NCI-H2029 (cell line): ENCODE results near the gene PTDSS2.
"Not testable (repeated sequence)": the region's sequence is repeated elsewhere in the genome, so short reads cannot be mapped to it uniquely, and the experiment has no call there.

Experiments used
- DNase-seq: peaks from one replicate; lab custom pipeline; 2025; lab: John Stamatoyannopoulos, UW

The PTDSS2 gene

DNA sequence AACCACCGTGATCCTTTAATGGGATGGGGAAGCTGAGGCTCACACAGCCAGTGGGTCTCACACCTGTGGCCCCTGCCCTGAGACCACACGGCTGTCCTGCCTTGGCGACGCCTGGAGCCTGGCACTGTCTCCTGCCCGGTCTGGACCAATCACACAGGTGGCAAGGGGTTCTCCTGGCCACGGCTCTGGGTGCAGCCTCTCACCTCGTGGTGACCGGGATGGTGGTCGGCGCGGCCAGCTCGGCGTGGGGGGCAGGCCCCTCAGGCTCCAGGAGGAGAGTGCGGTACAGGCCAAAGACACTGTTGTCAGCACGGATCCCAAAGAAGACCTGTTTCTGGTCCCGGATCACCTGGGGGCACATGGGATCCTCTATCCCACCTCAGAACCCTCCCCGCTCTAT lies 17.0 kb upstream of the PTDSS2 start:
- DNase-seq: no peak

- DNase-seq: no peak
These were observed 16.4 kb upstream of the PTDSS2 start for GRCh38 chr11:433641-434040.

DNA sequence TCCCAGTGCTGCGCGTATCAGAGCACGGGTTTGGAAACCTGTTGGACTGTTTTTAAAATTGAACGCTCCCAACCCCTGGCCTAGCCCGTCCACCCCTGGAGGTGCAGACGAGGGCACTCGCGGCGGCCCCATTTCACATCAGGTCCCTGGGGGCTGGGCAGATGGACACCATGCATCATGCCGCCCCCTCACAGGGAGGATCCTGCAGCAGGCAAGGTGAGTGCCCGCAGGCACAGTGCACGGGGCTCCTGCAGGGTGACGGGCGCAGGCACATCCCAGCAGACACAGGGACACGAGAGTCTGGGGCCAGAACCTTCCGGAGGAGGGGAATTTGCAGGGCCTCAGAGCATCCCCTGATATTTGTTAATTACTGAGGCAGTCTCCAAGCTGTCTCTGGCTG lies 15.6 kb upstream of the PTDSS2 start:
- no peak for DNase-seq

GRCh38 chr11:434999-435740 lies 14.9 kb upstream of the PTDSS2 start:
- not testable (repeated sequence) for DNase-seq

- no peak for DNase-seq
These were observed 12.7 kb upstream of the PTDSS2 start for GRCh38 chr11:437228-437870.

DNA sequence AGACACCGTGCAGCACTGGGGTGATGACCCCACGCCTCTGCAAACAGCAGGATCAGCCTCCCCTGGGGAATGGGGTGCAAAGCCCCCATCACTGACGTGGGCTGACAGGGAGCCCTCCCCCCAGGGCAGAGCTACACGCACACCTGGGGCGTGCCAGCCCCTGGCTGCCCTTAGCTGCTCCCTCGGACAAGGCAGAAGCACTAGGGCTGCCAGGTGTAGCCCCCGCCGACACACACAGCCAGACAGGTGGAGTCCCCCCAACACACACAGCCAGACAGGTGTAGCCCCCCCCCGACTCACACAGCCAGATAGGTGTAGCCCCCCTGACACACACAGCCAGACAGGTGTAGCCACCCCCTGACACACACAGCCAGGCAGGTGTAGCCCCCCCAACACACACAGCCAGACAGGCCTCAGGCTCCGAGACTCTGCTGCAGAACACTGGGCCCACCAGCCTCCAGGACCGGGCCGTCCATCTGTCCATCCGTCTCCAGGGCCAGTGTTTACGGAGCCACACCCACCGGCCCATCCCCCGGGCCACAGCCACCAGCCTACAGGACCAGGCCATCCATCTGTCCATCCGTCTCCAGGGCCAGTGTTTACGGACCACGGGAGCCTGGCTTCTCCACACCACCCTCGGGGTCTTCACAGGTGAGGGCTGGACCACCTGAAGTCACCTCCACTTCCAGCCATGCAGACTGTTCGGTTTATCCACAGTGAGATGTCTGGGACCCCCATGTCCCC lies 11.8 kb upstream of the PTDSS2 start:
- no peak for DNase-seq

- DNase-seq: no peak
These were observed 10.6 kb upstream of the PTDSS2 start for GRCh38 chr11:439315-440064.

GRCh38 chr11:440065-441042 lies 9.7 kb upstream of the PTDSS2 start:
- DNase-seq: no peak

DNA sequence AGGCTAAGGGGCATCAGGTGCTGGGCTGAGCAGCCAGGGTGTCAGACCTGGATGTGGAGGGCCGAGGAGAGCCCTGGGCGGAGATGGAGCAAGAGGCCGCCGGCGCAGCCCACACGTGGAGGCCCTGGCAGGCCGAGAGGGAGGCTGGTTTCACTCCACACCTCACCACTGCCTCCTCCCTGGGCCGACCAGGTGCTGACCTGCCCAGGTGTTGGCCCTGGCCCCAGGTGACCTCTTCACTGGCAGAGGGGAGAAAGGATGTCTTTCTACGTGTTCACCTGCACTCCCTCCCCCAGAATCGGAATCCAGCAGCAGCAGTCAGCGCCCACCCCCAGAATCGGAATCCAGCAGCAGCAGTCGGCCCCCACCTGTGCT lies 9.0 kb upstream of the PTDSS2 start:
- no peak for DNase-seq

GRCh38 chr11:441418-442274 lies 8.4 kb upstream of the PTDSS2 start, which contains the start of gene ANO9:
Gene ANO9, minus strand, starts transcription at chr11:442011. Its CDS starts 85 bp downstream, at chr11:441926.
- peak; percentile 63 for DNase-seq

GRCh38 chr11:442611-443081 lies 7.4 kb upstream of the PTDSS2 start:
- no peak for DNase-seq

DNA sequence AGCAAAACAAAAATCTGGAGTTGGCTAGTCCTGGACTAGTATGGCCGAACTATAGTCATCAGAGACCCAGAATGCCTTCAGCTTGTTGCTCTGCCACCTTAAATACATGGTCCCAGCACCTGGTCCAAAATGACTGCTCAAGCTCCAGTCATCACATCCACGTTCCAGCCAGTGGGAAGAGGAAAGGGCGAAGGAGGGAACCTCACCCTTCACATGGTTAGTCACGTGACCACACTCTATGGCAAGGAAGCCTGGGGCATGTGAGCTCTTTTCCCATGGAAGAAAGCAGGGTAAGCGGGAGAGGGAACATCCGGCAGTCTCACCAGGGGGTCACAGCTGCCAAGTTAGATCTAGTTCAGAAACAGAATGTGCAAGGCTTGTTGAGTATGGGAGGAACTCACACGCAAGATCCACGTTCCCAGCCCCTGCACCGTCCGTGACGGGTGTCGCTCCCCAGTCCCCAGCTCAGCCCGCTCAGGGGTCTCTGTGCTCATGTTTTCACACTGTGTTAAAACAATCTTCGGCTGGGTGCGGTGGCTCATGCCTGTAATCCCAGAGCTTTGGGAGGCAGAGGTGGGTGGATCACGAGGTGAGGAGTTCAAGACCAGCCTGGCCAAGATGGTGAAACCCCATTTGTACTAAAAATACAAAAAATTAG lies 6.4 kb upstream of the PTDSS2 start:
- DNase-seq: peak; percentile 45

GRCh38 chr11:444396-445144 lies 5.5 kb upstream of the PTDSS2 start:
- DNase-seq: peak; percentile 81

GRCh38 chr11:445765-446588 lies 4.1 kb upstream of the PTDSS2 start:
- DNase-seq: no peak

DNA sequence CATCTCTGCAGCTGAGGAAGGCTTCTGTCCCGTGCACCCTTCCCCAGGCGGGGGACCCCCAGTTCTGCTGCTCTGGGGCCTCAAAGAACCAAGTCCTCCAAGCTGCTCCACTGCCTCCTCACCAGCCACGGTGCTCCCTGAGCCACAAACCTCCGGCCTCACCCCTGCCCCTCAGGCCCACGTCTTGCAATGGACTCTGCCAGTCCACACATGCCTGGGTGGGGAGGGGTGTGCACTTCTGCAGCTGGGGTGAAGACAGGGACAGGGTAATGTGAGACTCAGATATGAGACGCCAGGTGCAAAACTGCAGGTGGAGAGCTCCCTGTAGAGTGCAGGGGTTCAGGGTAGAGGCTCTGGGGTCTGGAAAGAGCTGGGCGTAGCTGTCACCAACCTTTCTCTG lies 3.2 kb upstream of the PTDSS2 start:
- DNase-seq: no peak

DNA sequence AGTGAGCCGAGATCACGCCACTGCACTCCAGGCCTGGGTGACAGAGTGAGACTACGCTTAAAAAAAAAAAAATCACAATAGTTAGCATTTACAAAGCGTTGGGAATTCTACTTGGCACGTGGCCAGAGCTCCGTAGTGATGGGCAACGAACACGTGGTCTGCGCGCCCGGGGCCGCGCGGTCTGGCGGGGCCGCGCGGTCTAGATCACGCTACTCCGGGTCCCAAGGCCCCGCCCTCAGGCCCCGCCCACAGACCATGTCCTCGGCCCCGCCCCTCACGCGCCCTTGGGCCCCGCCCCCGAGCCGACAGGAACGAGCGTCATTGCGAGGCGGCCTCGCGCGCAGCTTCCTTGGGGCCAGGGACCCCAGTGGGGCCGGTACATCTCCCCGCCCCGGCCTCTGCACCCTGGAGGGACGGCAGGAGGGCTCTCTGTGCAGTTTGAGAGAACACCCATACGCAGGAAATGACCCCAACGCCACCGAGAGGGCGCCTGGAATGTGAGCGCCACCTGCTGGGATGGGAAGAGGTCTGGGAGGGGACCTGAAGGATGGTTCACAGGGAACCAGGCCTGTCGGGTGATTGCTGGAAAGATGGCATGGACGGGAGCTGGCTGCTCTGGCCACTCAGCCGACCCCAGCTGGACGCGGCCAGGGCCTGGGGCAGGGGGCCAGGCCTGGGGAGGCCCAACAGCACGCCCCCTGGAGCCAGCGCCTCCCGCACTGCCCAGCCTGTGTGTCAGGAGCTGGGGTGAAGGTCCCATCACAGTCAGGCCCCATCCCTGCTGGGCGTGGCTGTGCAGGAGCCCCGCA lies 2.0 kb upstream of the PTDSS2 start:
- DNase-seq: peak; percentile 95
